Fibroblast of the aortic adventitia (primary cell): Measurements from ENCODE around the gene METTL4. TPM values are rescaled to one million over a fixed set of nuclear protein-coding genes. Genes with fewer than 3 reads are reported as not detected.

ENCODE experiments used
- DNase-seq: peaks from one replicate; pipeline ENCODE4 v3.0.0-alpha.2; 2010; ENCODE audit warnings: low read depth
- H3K4me3 ChIP-seq: 2 replicates; pipeline ENCODE4 v1.5.1; 2011; ENCODE audit warnings: low read depth, mild to moderate bottlenecking, control low read depth, low read length, moderate library complexity
- total RNA-seq: library from RNA; depleted of rRNA; stranded (reverse); fragments of >200 nt; gene quantifications from 2 replicates; pipeline ENCODE4 v1.2.3, GENCODE V29; 2012; ENCODE audit warnings: low replicate concordance
- TF ChIP-seq, protein P1 (sequence below): IDR thresholded peaks from 2 replicates; pipeline ENCODE4 v1.5.1; 2011; ENCODE audit warnings: mild to moderate bottlenecking, low read length, control low read depth, inconsistent platforms; ENCODE audit not compliant: insufficient read depth

Gene METTL4, protein sequence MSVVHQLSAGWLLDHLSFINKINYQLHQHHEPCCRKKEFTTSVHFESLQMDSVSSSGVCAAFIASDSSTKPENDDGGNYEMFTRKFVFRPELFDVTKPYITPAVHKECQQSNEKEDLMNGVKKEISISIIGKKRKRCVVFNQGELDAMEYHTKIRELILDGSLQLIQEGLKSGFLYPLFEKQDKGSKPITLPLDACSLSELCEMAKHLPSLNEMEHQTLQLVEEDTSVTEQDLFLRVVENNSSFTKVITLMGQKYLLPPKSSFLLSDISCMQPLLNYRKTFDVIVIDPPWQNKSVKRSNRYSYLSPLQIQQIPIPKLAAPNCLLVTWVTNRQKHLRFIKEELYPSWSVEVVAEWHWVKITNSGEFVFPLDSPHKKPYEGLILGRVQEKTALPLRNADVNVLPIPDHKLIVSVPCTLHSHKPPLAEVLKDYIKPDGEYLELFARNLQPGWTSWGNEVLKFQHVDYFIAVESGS
- total RNA-seq = 10.7 and 22.1 TPM in 2 replicates

DNA sequence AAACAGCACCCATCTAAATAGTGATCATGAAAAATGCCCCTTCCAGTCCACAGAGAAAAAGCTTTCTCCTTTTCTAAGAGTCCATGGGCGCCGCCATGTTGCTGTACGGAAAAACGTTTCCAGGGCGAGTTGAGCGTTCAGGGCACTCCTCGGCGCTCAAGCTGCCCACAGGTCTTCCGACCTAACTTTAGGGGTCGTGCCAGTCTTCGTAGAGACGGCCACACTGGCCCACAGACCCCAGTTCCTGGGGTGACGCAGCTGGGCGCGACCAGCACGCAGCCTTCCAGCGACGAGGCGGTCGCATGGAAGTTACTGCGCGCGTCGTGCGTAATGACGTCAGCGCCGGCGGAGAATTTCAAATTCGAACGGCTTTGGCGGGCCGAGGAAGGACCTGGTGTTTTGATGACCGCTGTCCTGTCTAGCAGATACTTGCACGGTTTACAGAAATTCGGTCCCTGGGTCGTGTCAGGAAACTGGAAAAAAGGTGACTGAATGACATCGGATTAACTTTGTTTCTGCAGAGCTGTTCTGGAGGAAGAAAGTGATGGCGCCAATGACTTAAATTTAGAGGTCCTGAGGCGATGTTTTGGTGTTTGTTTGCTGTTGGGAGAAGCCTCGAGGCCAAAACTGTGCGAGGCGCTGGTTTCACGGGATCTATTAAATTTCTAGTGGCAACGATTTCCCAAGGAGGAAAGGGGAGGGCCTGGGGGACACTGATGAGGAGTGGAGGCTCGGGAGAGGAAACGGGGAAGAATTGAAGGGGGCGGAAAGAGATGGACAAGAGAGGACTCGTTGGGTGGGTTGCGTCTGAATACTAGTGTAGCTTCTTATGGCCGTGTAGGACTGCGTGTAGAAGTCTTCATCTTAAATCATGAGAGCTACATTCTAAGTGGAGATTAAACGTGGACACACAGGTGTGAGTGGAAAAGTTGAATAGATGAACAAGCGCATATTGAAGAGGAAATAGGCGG is at the start of gene METTL4, which contains the start of gene NDC80:
METTL4 (minus strand) TSS at position 306 of the 971 bp plus-strand sequence. CDS start 4,289 bp downstream, outside the sequence.
NDC80 (plus strand) TSS at position 358 of the 971 bp plus-strand sequence. CDS start 1,429 bp downstream, outside the sequence.
- DNase-seq = peak; percentile 90

DNA sequence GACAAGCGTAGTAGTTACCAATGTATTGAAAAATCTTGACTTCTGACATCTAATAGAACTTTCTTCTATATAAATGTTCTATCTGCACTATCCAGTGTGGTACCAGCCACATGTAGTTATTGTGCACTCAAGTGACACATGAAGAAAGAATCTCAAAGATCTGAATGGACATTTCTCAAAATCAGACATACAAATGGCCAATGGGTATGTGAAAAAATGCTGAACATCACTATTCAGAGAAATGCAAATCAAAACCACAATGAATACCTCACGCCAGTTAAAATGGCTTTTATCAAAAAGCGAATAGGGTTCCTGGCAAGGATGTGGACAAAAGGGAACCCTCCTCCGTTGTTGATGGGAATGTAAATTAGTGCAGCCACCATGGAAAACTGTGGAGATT is 46.7 kb upstream of the METTL4 start:
- H3K4me3 ChIP-seq = no peak overlapping the region
- TF ChIP-seq, protein P1, sequence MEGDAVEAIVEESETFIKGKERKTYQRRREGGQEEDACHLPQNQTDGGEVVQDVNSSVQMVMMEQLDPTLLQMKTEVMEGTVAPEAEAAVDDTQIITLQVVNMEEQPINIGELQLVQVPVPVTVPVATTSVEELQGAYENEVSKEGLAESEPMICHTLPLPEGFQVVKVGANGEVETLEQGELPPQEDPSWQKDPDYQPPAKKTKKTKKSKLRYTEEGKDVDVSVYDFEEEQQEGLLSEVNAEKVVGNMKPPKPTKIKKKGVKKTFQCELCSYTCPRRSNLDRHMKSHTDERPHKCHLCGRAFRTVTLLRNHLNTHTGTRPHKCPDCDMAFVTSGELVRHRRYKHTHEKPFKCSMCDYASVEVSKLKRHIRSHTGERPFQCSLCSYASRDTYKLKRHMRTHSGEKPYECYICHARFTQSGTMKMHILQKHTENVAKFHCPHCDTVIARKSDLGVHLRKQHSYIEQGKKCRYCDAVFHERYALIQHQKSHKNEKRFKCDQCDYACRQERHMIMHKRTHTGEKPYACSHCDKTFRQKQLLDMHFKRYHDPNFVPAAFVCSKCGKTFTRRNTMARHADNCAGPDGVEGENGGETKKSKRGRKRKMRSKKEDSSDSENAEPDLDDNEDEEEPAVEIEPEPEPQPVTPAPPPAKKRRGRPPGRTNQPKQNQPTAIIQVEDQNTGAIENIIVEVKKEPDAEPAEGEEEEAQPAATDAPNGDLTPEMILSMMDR = no peak
- DNase-seq = no peak

More for the DNA sequence above, at the start of gene METTL4, which contains the start of gene NDC80:
- H3K4me3 ChIP-seq = peak within 1 kb of the TSS; percentile 87
- TF ChIP-seq, protein P1 = no peak

DNA sequence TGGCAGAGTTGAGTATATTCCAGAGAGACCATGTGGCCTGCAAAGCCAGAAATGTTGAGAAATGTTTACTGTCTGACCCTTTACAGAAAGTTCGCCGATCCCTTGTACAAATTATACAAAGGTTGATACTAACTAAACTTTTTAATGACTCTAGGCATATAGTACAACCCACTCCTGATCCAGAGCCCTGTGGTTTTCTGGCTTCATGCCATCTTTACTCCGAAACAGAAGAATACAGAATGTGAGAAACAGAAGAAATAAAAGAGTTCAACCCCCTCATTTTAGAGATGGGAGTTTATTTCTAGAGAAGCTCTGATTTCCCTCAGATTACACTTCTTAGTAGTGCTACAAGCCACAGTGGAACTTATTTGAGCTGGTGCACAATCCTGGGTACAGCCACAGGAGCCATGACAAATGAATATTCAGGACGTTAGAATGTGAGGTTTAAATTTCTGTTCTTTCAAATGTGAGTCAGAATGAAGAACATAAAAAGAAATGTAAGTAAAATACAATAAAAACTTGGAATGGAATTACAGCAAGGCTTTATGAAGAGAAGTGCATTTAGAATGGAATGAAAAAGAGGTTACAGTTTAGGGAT is 46.2 kb upstream of the METTL4 start:
- no peak overlapping the region for H3K4me3 ChIP-seq
- DNase-seq = no peak
- TF ChIP-seq, protein P1 = no peak

DNA sequence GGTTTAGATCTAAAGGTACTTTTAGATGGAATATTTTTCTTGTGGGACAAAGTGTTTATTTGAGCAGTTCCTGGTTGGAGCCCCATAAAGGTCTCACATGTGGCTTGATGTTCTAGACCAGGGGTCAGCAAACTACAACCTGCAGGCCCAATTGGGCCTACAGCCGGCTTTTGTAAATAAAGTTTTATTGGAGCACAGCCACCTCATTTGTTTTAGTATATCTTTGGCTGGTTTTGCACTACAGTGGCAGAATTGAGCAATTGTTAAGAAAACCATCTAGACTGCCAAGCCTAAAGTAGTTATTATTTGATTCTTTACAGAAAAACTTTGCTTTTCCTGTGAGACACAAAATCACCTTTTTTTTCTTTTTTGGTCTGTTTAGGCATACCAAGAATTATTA is 41.7 kb upstream of the METTL4 start:
- H3K4me3 ChIP-seq = no peak overlapping the region
- TF ChIP-seq, protein P1 = no peak
- DNase-seq = peak; percentile 9

DNA sequence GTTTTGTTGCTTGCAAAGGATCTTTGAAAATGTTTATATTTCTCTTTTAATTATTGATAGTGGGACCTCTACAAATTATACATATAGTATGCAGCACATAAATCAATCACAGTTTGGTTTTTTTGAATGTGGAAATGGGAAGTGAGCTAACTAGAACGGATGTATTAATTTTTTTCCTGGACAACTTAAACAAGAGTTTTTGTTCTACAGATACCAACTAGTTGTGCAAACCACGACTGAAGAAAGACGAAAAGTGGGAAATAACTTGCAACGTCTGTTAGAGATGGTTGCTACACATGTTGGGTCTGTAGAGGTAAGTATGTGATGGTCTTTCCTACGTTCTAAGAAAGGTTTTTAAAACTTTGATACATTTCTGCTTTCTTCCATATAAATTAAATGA is 39.2 kb upstream of the METTL4 start:
- TF ChIP-seq, protein P1 = no peak
- DNase-seq = no peak
- no peak overlapping the region for H3K4me3 ChIP-seq

DNA sequence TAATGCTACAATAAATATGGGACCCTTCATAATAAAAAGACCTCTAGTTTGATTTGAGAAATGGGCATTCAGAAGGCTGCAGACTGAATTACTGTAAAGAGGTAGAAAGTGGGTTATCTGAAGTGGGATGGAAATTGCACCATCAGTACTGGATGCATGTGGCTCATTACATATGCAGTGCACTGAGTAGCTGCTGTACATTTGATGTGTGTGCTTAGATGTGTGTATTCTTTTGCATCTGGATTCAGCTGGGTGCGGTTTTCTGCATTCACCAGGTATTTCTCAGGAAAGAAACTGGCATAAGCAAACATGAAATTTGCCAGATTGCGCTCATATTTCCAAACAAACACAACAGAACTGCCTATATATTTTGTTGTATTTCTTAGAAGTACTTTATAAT is 38.3 kb upstream of the METTL4 start:
- no peak for DNase-seq
- no peak overlapping the region for H3K4me3 ChIP-seq
- TF ChIP-seq, protein P1 = no peak
